Fibroblast of skin of left quadriceps (primary cell): ENCODE measurements around the gene DNAH12.
"Not testable (repeated sequence)": the region's sequence is repeated elsewhere in the genome, so short reads cannot be mapped to it uniquely, and the experiment has no call there.

Experiments
- DNase-seq, 2 experiments: peaks; one replicate each; pipeline ENCODE4 v3.0.0-alpha.2; 2013; ENCODE audit warnings: low read depth in 2 of 2

DNAH12 gene

GRCh38 chr3:57518276-57518915 lies 25.7 kb downstream of the DNAH12 start:
- DNase-seq, result peak; percentile 6 to 7

GRCh38 chr3:57512166-57512565 lies 32.0 kb downstream of the DNAH12 start:
- DNase-seq, result peak in 1 of 2 experiments; percentile 6

DNA sequence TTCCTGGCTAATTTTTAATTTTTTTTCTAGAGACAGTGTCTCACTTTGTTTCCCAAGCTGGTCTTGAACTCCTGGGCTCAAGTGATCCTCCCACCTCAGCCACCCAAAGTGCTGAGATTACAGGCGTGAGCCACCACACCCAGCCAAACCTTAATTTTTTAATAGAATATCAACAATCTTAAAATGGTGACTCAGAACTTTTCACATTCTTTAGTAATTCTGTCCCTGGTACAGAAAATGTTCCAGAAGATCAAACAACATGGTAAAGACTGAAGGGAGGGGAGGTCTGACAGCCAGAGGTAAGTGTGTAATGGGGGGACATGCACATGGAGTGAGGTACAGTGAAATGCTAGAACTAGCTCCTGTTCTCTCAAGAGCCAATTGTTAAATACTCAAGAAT lies 38.2 kb downstream of the DNAH12 start:
- DNase-seq, result no peak

GRCh38 chr3:57500506-57500905 lies 43.6 kb downstream of the DNAH12 start:
- DNase-seq, result no peak

- DNase-seq, result no peak
These were observed 46.2 kb downstream of the DNAH12 start for GRCh38 chr3:57497904-57498303.

GRCh38 chr3:57484563-57484962 lies 59.6 kb downstream of the DNAH12 start:
- DNase-seq, result no peak

GRCh38 chr3:57477193-57477592 lies 67.0 kb downstream of the DNAH12 start:
- DNase-seq, result not testable (repeated sequence)

GRCh38 chr3:57464801-57465200 lies 79.3 kb downstream of the DNAH12 start:
- no peak for DNase-seq

- no peak for DNase-seq
These were observed 80.1 kb downstream of the DNAH12 start for GRCh38 chr3:57464011-57464410.

- DNase-seq, result no peak
These were observed 92.8 kb downstream of the DNAH12 start for GRCh38 chr3:57451150-57451846.

DNA sequence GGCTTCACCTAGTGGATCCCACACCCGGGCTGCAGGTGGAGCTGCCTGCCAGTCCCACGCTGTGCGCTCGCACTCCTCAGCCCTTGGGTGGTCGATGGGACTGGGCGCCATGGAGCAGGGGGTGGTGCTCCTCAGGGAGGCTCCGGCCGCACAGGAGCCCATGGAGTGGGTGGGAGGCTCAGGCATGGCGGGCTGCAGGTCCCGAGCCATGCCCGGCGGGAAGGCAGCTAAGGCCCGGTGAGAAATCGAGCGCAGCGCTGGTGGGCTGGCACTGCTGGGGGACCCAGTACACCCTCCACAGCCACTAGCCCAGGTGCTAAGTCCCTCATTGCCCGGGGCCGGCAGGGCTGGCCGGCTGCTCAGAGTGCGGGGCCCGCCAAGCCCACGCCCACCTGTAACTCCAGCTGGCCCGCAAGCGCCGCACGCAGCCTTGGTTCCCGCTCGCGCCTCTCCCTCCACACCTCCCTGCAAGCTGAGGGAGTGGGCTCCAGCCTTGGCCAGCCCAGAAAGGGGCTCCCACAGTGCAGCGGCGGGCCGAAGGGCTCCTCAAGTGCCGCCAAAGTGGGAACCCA lies 94.8 kb downstream of the DNAH12 start:
- DNase-seq, result not testable (repeated sequence)

- not testable (repeated sequence) for DNase-seq
These were observed 95.7 kb downstream of the DNAH12 start for GRCh38 chr3:57448489-57448888.

DNA sequence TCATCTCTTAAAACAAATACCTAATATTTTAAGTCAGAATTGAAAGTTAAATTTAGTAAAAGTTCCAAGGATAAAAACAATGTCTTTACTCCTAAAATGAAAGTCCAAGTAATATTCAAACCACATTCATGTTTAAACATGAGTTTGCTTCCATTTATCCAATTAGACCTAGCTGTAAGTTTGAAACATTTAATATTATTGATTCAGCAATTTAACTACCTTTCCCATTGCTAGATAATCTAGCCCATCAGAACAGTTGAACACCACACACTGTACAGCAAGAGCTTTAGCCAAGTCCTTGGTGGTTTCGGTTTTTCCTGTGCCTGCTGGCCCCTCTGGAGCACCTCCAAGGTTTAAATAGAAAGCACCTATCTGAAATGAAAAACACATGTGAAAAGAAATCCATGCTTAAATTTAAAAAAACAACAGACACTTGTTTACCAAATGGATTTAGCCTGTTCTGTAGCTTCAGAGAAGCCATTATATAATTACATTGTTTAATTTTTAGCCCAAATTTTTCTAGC lies 97.8 kb downstream of the DNAH12 start:
- peak in 1 of 2 experiments; percentile 9 for DNase-seq

- DNase-seq, result no peak
These were observed 99.7 kb downstream of the DNAH12 start for GRCh38 chr3:57444469-57444868.

DNA sequence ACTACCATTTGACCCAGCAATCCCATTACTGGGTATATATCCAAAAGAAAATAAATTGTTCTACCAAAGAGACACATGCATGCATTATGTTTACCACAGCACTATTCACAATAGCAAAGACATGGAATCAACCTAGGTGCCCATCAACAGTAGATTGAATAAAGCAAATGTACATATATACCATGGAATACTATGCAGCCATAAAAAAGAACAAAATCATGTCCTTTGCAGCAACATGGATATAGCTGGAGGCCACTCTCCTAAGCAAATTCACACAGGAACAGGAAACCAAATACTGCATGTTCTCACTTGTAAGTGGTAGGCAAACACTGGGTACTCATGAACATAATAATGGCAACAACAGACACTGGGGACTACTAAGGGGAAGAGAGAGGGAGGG lies 104.0 kb downstream of the DNAH12 start:
- not testable (repeated sequence) for DNase-seq

DNA sequence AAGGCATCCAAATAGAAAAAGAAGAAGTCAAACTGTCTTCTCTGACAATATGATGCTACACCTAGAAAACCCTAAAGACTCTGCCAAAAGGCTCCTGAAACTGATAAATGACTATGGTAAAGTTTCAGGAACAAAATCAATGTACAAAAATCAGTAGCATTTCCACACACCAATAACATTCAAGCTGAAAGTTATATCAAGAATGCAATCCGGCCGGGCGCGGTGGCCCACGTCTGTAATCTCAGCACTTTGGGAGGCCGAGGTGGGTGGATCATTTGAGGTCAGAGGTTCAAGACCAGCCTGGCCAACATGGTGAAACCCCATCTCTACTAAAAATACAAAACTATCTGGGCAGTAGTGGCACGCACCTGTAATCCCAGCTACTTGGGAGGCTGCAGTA lies 105.7 kb downstream of the DNAH12 start:
- DNase-seq, result not testable (repeated sequence)

GRCh38 chr3:57436195-57436761 lies 107.9 kb downstream of the DNAH12 start:
- DNase-seq, result no peak

- no peak for DNase-seq
These were observed 110.1 kb downstream of the DNAH12 start for GRCh38 chr3:57434041-57434440.

- no peak for DNase-seq
These were observed 120.8 kb downstream of the DNAH12 start for GRCh38 chr3:57423335-57423734.

DNA sequence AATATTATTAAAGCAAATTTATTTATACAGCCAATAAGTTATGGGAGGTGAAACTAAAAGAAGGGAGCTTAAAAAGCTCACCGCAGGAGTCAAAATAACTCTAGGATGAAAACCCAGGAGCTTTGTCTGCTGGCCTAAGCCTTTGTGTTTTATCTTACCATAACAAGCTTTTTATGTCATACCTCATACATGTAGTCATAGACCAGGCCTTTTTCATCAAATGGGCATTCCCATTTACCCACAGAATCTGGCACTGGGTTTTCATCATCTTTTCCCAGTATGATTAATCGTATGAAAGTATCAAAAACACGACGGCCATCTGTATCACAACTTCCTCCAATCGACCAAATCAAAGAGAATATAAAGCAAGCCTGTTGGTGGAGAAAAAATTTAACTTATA lies 122.8 kb downstream of the DNAH12 start:
- no peak for DNase-seq

- DNase-seq, result no peak
These were observed 124.1 kb downstream of the DNAH12 start for GRCh38 chr3:57420001-57420400.

DNA sequence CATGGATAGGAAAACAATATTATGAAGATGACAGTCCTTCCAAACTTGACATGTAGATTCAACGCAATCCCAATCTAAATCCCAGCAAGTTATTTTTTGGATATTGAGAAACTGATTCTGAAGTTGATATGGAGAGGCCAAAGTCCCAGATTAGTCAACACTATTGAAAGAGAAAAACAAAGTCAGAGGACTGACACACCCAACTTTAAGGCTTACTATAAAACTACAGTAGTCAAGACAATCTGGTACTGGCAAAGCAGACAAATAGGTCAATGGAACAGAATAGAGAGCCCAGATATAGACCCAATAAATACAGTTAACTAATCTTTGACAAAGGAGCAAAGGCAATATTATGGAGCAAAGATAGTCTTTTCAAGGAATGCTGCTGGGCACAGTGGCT lies 132.4 kb downstream of the DNAH12 start:
- DNase-seq, result no peak

DNA sequence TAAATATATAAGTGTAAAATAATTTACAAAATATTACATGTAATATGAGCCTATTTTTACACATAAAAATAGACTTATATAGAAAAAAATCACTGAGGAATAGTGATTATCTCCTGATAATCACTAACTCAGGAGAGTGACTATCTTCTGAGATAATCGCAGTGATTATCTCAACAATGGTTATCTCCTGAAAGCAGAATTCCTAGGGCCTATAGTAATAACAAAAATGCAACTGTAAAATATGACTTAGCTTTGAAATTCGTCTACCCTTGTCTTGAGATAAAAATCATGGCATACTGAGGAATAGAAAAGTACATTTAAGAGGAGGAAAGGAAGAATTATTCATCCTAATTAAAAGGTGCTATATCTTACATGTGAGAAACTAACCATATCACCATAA lies 134.7 kb downstream of the DNAH12 start:
- DNase-seq, result no peak
